ENCODE results near the gene TRAF4.
A peak's percentile ranks its signal among the peaks of the same experiment; 100 is the strongest.

GRCh38 chr17:28725660-28726225 lies 18.1 kb upstream of the TRAF4 start:
- TF ChIP-seq CTCF (IDR thresholded peaks at IDR 0.05 in 2 of 3, conservative IDR thresholded peaks at IDR 0.05 in 1 of 3; ENCODE audit: borderline replicate concordance in 1 of 3, insufficient read depth in 1 of 3, low read depth in 2 of 3, low read length in 2 of 3), result no peak
- TF ChIP-seq REST (IDR thresholded peaks at IDR 0.05; ENCODE audit: low read depth), result no peak
- peak; percentile 84 for TF ChIP-seq POLR2A (IDR thresholded peaks at IDR 0.05; ENCODE audit: borderline replicate concordance, extremely low read depth, insufficient read depth, insufficient read length)
- no peak for TF ChIP-seq EZH2phosphoT487 (IDR thresholded peaks at IDR 0.05; ENCODE audit: borderline replicate concordance)
- TF ChIP-seq ZFX (IDR thresholded peaks at IDR 0.05), result peak; percentile 63; the same call in 1 of the 2 replicates
- no peak for TF ChIP-seq ZNF274 (IDR thresholded peaks at IDR 0.05; ENCODE audit: low read depth, low read length)

Measured in HCT116 (cell line).